Mesenchymal stem cell (in vitro differentiated cells and primary cell): ENCODE data around the gene CALCB.

ENCODE experiments used
- DNase-seq: peaks from one replicate; pipeline ENCODE4 v3.0.0-alpha.2; 2013
- H2AFZ ChIP-seq: one replicate; pipeline ENCODE4 v1.6.1; 2013; ENCODE audit warnings: low read depth, mild to moderate bottlenecking, control low read depth, inconsistent platforms, low read length, moderate library complexity
- H2AK5ac ChIP-seq: 2 replicates; pipeline ENCODE4 v1.6.1; 2013; ENCODE audit warnings: low read length, moderate library complexity, mild to moderate bottlenecking, inconsistent platforms; ENCODE audit not compliant: severe bottlenecking
- H2BK120ac ChIP-seq: one replicate; pipeline ENCODE4 v1.6.1; 2013; ENCODE audit warnings: low read depth, mild to moderate bottlenecking, inconsistent platforms, low read length, moderate library complexity
- H2BK12ac ChIP-seq, 2 experiments: one replicate each; pipeline ENCODE4 v1.6.1; 2013; ENCODE audit warnings: inconsistent platforms in 2 of 2, low read length in 2 of 2, mild to moderate bottlenecking in 2 of 2, moderate library complexity in 2 of 2, control low read depth in 1 of 2
- H2BK15ac ChIP-seq: one replicate; pipeline ENCODE4 v1.6.1; 2013; ENCODE audit warnings: mild to moderate bottlenecking, low read depth, inconsistent platforms; ENCODE audit not compliant: poor library complexity, severe bottlenecking
- H2BK5ac ChIP-seq: 2 replicates; pipeline ENCODE4 v1.6.1; 2013; ENCODE audit warnings: low read depth, mild to moderate bottlenecking, low read length, control low read depth, inconsistent platforms; ENCODE audit not compliant: poor library complexity, severe bottlenecking
- H3K14ac ChIP-seq, 2 experiments: one replicate each; pipeline ENCODE4 v1.6.1; 2013; ENCODE audit warnings: inconsistent platforms in 2 of 2, low read length in 2 of 2, control low read depth in 1 of 2, mild to moderate bottlenecking in 1 of 2, moderate library complexity in 1 of 2
- H3K18ac ChIP-seq, 2 experiments: one replicate each; pipeline ENCODE4 v1.6.1; 2013; ENCODE audit warnings: inconsistent platforms in 2 of 2, low read length in 2 of 2, control low read depth in 1 of 2, low read depth in 1 of 2, mild to moderate bottlenecking in 1 of 2
- H3K23ac ChIP-seq, 2 experiments: one replicate each; pipeline ENCODE4 v1.6.1; 2013; ENCODE audit warnings: inconsistent platforms in 2 of 2, low read length in 2 of 2, mild to moderate bottlenecking in 2 of 2, moderate library complexity in 2 of 2, control low read depth in 1 of 2
- H3K27ac ChIP-seq: 2 replicates; pipeline ENCODE4 v1.5.1; 2013; ENCODE audit warnings: mild to moderate bottlenecking, moderate library complexity, low read length, control low read depth, inconsistent platforms; ENCODE audit not compliant: poor library complexity, severe bottlenecking
- H3K27me3 ChIP-seq, 2 experiments: 2 replicates each; pipeline versions ENCODE4 v1.6.1 to v1.7.0; 2013; ENCODE audit warnings: low read length in 2 of 2, mild to moderate bottlenecking in 2 of 2, moderate library complexity in 2 of 2, control low read depth in 1 of 2, inconsistent platforms in 1 of 2; ENCODE audit not compliant: control insufficient read depth in 1 of 2, insufficient read depth in 1 of 2
- H3K36me3 ChIP-seq, 2 experiments: 2 replicates each; pipeline versions ENCODE4 v1.6.1 to v1.7.0; 2013; ENCODE audit warnings: low read length in 2 of 2, control low read depth in 1 of 2, inconsistent platforms in 1 of 2, low read depth in 1 of 2, mild to moderate bottlenecking in 1 of 2; ENCODE audit not compliant: insufficient read depth in 2 of 2, control insufficient read depth in 1 of 2
- H3K4ac ChIP-seq, 2 experiments: one replicate each; pipeline ENCODE4 v1.6.1; 2013; ENCODE audit warnings: inconsistent platforms in 2 of 2, low read length in 2 of 2, mild to moderate bottlenecking in 2 of 2, moderate library complexity in 2 of 2, control low read depth in 1 of 2, low read depth in 1 of 2
- H3K4me1 ChIP-seq: 2 replicates; pipeline ENCODE4 v1.6.1; 2013; ENCODE audit warnings: low read depth, low read length, control low read depth; ENCODE audit not compliant: control insufficient read depth, insufficient read depth
- H3K4me2 ChIP-seq: 2 replicates; pipeline ENCODE4 v1.6.1; 2013; ENCODE audit warnings: low read length, mild to moderate bottlenecking, inconsistent platforms; ENCODE audit not compliant: poor library complexity, severe bottlenecking
- H3K4me3 ChIP-seq, 2 experiments: 2 replicates each; pipeline versions ENCODE4 v1.5.1 to v1.7.0; 2013; ENCODE audit warnings: low read length in 2 of 2, mild to moderate bottlenecking in 2 of 2, control low read depth in 1 of 2, low read depth in 1 of 2; ENCODE audit not compliant: insufficient read depth in 1 of 2
- H3K79me1 ChIP-seq: replicated peaks from 2 replicates; pipeline ENCODE4 v1.6.1; 2013; ENCODE audit warnings: mild to moderate bottlenecking, control low read depth, low read length, inconsistent platforms; ENCODE audit not compliant: poor library complexity, severe bottlenecking
- H3K9ac ChIP-seq: 2 replicates; pipeline ENCODE4 v1.7.0; 2013; ENCODE audit warnings: mild to moderate bottlenecking, low read length, moderate library complexity
- H3K9me3 ChIP-seq: 2 replicates; pipeline ENCODE4 v1.7.0; 2013; ENCODE audit warnings: mild to moderate bottlenecking, low read length; ENCODE audit not compliant: control insufficient read depth
- H4K8ac ChIP-seq: one replicate; pipeline ENCODE4 v1.6.1; 2013; ENCODE audit warnings: inconsistent platforms, mild to moderate bottlenecking, low read length, moderate library complexity
- H4K91ac ChIP-seq: one replicate; pipeline ENCODE4 v1.6.1; 2013; ENCODE audit warnings: mild to moderate bottlenecking, low read length, inconsistent platforms
- WGBS: methylation state at CpG from one replicate; pipeline ENCODE4 v1.1.7; 2013; ENCODE audit warnings: mixed read lengths; 5-methylcytosine and 5-hydroxymethylcytosine counted together

The CALCB gene

DNA sequence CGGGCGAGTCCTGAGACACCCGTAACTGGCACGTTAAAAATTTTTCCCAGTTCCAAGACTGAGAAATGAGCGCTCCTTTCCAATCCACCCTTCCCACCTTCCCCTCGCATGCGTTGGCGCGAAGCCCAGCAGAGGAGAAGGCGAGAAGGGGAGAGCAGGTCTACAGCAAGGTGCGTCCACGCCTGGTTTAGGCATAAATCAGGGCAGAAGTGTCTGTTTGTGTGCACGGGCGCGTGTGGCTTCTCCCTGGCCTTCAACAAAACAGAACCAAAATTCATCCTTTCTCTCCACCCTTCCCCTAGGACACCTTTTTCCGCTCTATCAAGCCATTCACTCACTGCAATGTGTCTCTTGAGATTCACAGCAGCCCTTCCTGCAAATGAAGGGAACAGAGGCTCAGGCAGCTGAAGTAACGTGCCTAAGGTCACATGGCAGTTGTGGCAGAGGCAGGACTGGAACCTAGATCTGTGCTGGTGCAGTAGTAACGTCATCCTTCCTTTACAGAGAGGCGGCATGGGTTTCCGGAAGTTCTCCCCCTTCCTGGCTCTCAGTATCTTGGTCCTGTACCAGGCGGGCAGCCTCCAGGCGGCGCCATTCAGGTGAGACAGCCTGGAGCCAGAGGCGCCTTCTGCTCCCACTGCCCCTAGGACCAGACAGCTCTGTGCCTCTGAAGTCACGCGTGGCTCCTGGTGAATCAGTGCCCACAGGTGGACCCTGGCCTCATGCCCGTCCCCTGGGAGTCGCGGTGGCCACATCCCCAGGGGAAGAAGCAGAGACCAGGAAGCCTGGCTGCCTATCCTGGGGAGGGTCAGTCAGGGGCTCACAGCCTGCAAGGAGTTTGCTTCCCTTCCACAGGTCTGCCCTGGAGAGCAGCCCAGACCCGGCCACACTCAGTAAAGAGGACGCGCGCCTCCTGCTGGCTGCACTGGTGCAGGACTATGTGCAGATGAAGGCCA lies 1.1 kb downstream of the CALCB start:
- Histone ChIP-seq H3K14ac (no peak overlapping the region), H3K4me1 (peaks cover 2% of the 10 kb centered on the region), H3K36me3 (no peaks in the 10 kb centered on the region), H3K9ac (no peak overlapping the region), H2AK5ac (no peak overlapping the region), H3K23ac (no peak overlapping the region), H4K8ac (no peak overlapping the region), H2BK120ac (no peak overlapping the region), H3K9me3 (no peaks in the 10 kb centered on the region), H2BK12ac (no peak overlapping the region), H2BK15ac (no peak overlapping the region), H3K79me1 (no peaks in the 10 kb centered on the region), H2BK5ac (no peak overlapping the region), H3K27ac (no peak overlapping the region), H3K4me3 (peak overlapping the region in 1 of 2 experiments; percentile 52), H3K4ac (no peak overlapping the region), H2AFZ (no peak overlapping the region), H3K27me3 (peaks cover 17 to 73% of the 10 kb centered on the region in 2 experiments), H3K4me2 (no peak overlapping the region), H3K18ac (no peak overlapping the region), H4K91ac (no peak overlapping the region)
- 61% methylated on average over 33 of the region's 33 CpGs for WGBS
- DNase-seq, result peak; percentile 52

DNA sequence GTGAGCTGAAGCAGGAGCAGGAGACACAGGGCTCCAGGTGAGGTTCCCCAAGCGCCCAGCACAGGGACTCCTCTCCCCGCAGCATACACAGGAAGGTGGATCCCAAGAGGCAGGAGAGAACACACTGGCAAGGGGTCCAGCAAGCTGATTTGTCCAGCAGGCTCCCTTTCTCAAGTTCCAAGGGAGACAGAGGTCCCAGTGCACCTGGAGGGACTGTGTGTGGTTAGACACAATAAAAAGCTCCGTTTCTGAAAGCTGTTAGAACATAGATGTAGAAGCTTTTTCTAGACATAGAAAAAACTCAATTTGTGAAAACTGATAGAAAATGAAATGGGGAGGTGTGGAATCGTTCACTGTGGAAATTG lies 1.8 kb downstream of the CALCB start:
- no peak overlapping the region for H3K4me2 ChIP-seq

DNA sequence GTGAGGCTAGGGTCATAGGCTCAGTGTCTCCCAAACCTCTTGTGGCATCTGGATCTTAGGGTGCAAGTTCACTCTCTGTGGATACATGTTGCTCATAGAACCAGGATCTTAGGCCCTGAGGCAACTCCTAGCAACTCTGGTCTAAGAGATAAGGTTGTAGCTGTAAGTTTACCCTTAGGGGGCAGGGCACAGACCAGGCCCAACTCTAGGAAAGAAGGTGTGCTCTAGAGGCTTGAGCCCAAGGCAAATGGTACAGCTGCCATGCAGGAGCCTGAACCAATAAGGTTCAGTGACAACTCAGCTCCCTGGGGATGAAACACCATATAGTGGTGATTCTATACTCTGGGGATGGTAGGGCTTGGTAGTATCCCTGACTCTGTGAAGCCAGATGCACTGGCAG lies 17.8 kb downstream of the CALCB start:
- no peak overlapping the region for H3K27ac ChIP-seq
- no peak overlapping the region for H2BK5ac ChIP-seq
- H3K23ac ChIP-seq, result no peak overlapping the region
- H3K27me3 ChIP-seq, result no peaks in the 10 kb centered on the region
- H3K36me3 ChIP-seq, result no peaks in the 10 kb centered on the region
- H3K18ac ChIP-seq, result no peak overlapping the region
- H2AFZ ChIP-seq, result no peak overlapping the region
- no peak overlapping the region for H2AK5ac ChIP-seq
- no peak overlapping the region for H2BK120ac ChIP-seq
- H4K8ac ChIP-seq, result no peak overlapping the region
- no peak overlapping the region for H4K91ac ChIP-seq
- no peak overlapping the region for H3K9ac ChIP-seq
- H3K4me2 ChIP-seq, result no peak overlapping the region
- H2BK12ac ChIP-seq, result no peak overlapping the region
- no peak for DNase-seq
- H3K9me3 ChIP-seq, result peaks cover 4% of the 10 kb centered on the region
- H3K4ac ChIP-seq, result no peak overlapping the region
- no peak overlapping the region for H2BK15ac ChIP-seq
- H3K14ac ChIP-seq, result no peak overlapping the region
- no peaks in the 10 kb centered on the region for H3K79me1 ChIP-seq
- no peaks in the 10 kb centered on the region for H3K4me1 ChIP-seq
- no peak overlapping the region for H3K4me3 ChIP-seq

More for the DNA sequence above, 1.8 kb downstream of the CALCB start:
- H2AFZ ChIP-seq, result no peak overlapping the region
- H4K91ac ChIP-seq, result no peak overlapping the region
- no peaks in the 10 kb centered on the region for H3K9me3 ChIP-seq
- no peak overlapping the region for H3K4me3 ChIP-seq
- H3K23ac ChIP-seq, result no peak overlapping the region
- 56% methylated on average over 4 of the region's 4 CpGs for WGBS
- no peak overlapping the region for H2BK5ac ChIP-seq
- H3K27me3 ChIP-seq, result peaks cover 17 to 77% of the 10 kb centered on the region in 2 experiments
- no peak overlapping the region for H3K9ac ChIP-seq
- no peaks in the 10 kb centered on the region for H3K79me1 ChIP-seq
- H3K36me3 ChIP-seq, result no peaks in the 10 kb centered on the region
- no peak overlapping the region for H2BK12ac ChIP-seq
- H3K14ac ChIP-seq, result no peak overlapping the region
- H4K8ac ChIP-seq, result no peak overlapping the region
- no peak overlapping the region for H3K4ac ChIP-seq
- no peak overlapping the region for H3K18ac ChIP-seq
- H2AK5ac ChIP-seq, result no peak overlapping the region
- H3K27ac ChIP-seq, result no peak overlapping the region
- DNase-seq, result no peak
- peaks cover 2% of the 10 kb centered on the region for H3K4me1 ChIP-seq
- H2BK15ac ChIP-seq, result no peak overlapping the region
- no peak overlapping the region for H2BK120ac ChIP-seq

DNA sequence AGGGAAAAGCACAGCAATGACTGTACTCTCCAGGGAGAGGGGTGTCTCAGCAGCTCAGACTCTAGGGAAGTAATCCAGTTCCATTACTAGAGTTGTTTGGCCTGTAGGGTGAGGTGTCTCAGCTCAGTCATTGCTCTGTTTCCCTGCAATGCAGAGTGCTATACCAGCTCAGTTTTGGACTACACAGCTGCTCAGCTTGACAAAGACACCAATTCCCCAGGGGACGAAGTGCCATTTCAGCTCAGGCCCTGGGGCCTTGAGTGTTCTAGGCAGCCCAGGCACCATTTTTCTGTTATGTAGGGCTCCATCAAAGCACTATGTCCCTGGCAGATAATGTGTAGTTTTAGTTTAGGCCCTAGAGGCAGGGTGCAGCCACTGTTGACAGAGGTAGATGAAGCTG lies 18.2 kb downstream of the CALCB start:
- H2AK5ac ChIP-seq, result no peak overlapping the region
- no peaks in the 10 kb centered on the region for H3K36me3 ChIP-seq
- H2AFZ ChIP-seq, result no peak overlapping the region
- no peak for DNase-seq
- H3K18ac ChIP-seq, result no peak overlapping the region
- no peak overlapping the region for H2BK5ac ChIP-seq
- no peak overlapping the region for H2BK12ac ChIP-seq
- no peak overlapping the region for H3K9ac ChIP-seq
- no peak overlapping the region for H3K4ac ChIP-seq
- H3K9me3 ChIP-seq, result peaks cover 4% of the 10 kb centered on the region
- no peaks in the 10 kb centered on the region for H3K79me1 ChIP-seq
- no peak overlapping the region for H3K4me3 ChIP-seq
- no peak overlapping the region for H3K14ac ChIP-seq
- 96% methylated on average over 1 of the region's 1 CpG for WGBS
- no peak overlapping the region for H2BK15ac ChIP-seq
- H3K27ac ChIP-seq, result no peak overlapping the region
- H2BK120ac ChIP-seq, result no peak overlapping the region
- no peaks in the 10 kb centered on the region for H3K27me3 ChIP-seq
- no peak overlapping the region for H3K23ac ChIP-seq
- H4K8ac ChIP-seq, result no peak overlapping the region
- H3K4me1 ChIP-seq, result no peaks in the 10 kb centered on the region
- H4K91ac ChIP-seq, result no peak overlapping the region
- H3K4me2 ChIP-seq, result no peak overlapping the region
